GM19023 (cell line): Measurements from ENCODE around the gene PLEKHH3.
"Not testable (repeated sequence)": the region's sequence is repeated elsewhere in the genome, so short reads cannot be mapped to it uniquely, and the experiment has no call there.

Source experiments
- ATAC-seq: cut with Tn5 transposase; IDR thresholded peaks from one replicate; pipeline ENCODE4 v1.9.1; 2021; ENCODE audit warnings: mild to moderate bottlenecking, moderate library complexity; ENCODE audit not compliant: unreplicated experiment

Gene PLEKHH3

GRCh38 chr17:42632949-42633444 is 43.8 kb downstream of the PLEKHH3 start:
- ATAC-seq = no peak

- ATAC-seq = no peak
These were observed 47.3 kb downstream of the PLEKHH3 start for GRCh38 chr17:42629411-42630009.

- not testable (repeated sequence) for ATAC-seq
These were observed 49.6 kb downstream of the PLEKHH3 start for GRCh38 chr17:42627032-42627764.

- ATAC-seq = no peak
These were observed 52.8 kb downstream of the PLEKHH3 start for GRCh38 chr17:42623732-42624596.

GRCh38 chr17:42623271-42623670 is 53.5 kb downstream of the PLEKHH3 start:
- no peak for ATAC-seq

GRCh38 chr17:42621987-42622386 is 54.8 kb downstream of the PLEKHH3 start:
- not testable (repeated sequence) for ATAC-seq

- ATAC-seq = peak; percentile 69
These were observed 58.2 kb downstream of the PLEKHH3 start for GRCh38 chr17:42618442-42619150.

GRCh38 chr17:42617956-42618431 is 58.8 kb downstream of the PLEKHH3 start:
- ATAC-seq = peak; percentile 20
